GM18858 (cell line): Measurements from ENCODE around the gene ZNF497.
A peak's percentile ranks its signal among the peaks of the same experiment; 100 is the strongest.
"Not testable (repeated sequence)": the region's sequence is repeated elsewhere in the genome, so short reads cannot be mapped to it uniquely, and the experiment has no call there.

Experiments used
- ATAC-seq: cut with Tn5 transposase; IDR thresholded peaks from one replicate; pipeline ENCODE4 v1.9.1; 2021; ENCODE audit not compliant: unreplicated experiment

ZNF497 gene

GRCh38 chr19:58362272-58362994 lies at the start of gene ZNF497:
Gene ZNF497, minus strand, starts transcription at chr19:58362751. Its CDS starts 5,116 bp downstream, at chr19:58357635.
- ATAC-seq = peak; percentile 75

- no peak for ATAC-seq
Measured at GRCh38 chr19:58409010-58409790, 46.6 kb upstream of the ZNF497 start.

GRCh38 chr19:58408152-58409009 lies 45.8 kb upstream of the ZNF497 start, which contains the start of gene ZNF584:
Gene ZNF584, plus strand, starts transcription at chr19:58408649. Its CDS starts 499 bp downstream, at chr19:58409148.
- peak; percentile 75 for ATAC-seq

- no peak for ATAC-seq
Measured at GRCh38 chr19:58407658-58408151, 45.2 kb upstream of the ZNF497 start.

- no peak for ATAC-seq
Measured at GRCh38 chr19:58406818-58407657, 44.5 kb upstream of the ZNF497 start.

GRCh38 chr19:58403920-58404478 lies 41.4 kb upstream of the ZNF497 start:
- ATAC-seq = not testable (repeated sequence)

GRCh38 chr19:58401840-58402421 lies 39.4 kb upstream of the ZNF497 start:
- no peak for ATAC-seq

GRCh38 chr19:58400916-58401839 lies 38.6 kb upstream of the ZNF497 start:
- peak; percentile 98 for ATAC-seq

GRCh38 chr19:58400316-58400915 lies 37.9 kb upstream of the ZNF497 start:
- ATAC-seq = no peak

- no peak for ATAC-seq
Measured at GRCh38 chr19:58399903-58400302, 37.4 kb upstream of the ZNF497 start.

- no peak for ATAC-seq
Measured at GRCh38 chr19:58398545-58398944, 36.0 kb upstream of the ZNF497 start.

GRCh38 chr19:58398087-58398486 lies 35.5 kb upstream of the ZNF497 start:
- no peak for ATAC-seq

- no peak for ATAC-seq
Measured at GRCh38 chr19:58397533-58398037, 35.0 kb upstream of the ZNF497 start.

- no peak for ATAC-seq
Measured at GRCh38 chr19:58396691-58397532, 34.4 kb upstream of the ZNF497 start.

GRCh38 chr19:58395979-58396627 lies 33.6 kb upstream of the ZNF497 start:
- ATAC-seq = no peak

GRCh38 chr19:58395220-58395978 lies 32.8 kb upstream of the ZNF497 start, which contains the start of gene RNF225:
Gene RNF225, plus strand, starts transcription at chr19:58395656. Its CDS starts 434 bp downstream, at chr19:58396090.
- no peak for ATAC-seq
